Measurements from ENCODE around the gene NIM1K.

Gene NIM1K

DNA sequence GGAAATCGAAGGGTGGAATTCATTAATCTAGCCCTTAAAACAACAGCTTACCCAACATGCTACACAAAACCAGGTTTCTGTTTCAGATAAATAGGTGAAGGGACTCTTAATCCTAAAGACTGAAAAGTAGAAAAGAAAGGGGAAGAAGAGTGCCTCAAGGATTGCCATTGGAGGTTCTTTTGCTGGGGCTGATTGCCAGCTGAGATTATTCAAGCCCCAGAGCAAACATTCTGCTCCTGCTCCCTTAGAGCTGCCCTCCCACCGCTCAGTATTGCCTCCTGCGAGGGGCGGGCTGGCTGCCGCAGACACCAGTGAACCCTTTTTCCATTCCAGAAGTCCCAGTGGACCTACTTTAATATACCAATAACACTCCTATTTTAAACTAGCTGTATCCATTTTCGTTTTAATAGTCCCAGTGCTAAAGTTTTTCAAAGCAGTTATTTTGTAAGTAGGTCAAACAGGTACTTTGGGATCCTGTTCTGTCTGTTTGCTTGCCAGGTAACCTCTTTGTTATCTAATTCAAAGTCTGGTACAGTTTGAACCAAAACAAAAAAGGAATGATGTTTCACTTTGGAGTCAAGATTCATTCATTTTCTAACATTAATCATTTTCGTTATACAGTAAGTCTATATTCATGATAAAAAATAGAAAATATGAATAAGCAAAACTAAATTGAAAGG, 82.5 kb downstream of the NIM1K start:
- DNase-seq (ENCODE audit: low read depth), result no peak

DNA sequence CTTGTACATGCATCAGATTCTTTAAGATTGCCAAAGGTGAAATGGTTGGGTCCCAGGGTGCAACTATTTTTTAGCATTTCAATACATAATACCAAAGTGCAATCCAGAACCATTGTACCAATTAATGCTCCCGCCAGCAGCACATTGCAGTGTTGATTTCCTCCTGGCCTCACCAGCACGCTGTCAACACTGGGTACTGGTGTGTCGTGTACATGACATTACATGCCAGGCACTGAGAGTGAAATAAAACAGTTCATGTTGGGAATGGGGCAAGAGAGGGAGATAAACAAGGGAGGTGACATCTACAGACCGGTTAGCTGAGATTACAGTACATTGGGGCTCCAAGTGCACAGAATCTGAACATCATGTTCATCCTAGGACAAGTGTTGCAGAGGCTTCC, 83.4 kb downstream of the NIM1K start:
- no peak overlapping the region for H3K4me3 ChIP-seq (ENCODE audit: low read depth, low read length)
- no peak for DNase-seq (ENCODE audit: low read depth)
- TF ChIP-seq, protein P1, sequence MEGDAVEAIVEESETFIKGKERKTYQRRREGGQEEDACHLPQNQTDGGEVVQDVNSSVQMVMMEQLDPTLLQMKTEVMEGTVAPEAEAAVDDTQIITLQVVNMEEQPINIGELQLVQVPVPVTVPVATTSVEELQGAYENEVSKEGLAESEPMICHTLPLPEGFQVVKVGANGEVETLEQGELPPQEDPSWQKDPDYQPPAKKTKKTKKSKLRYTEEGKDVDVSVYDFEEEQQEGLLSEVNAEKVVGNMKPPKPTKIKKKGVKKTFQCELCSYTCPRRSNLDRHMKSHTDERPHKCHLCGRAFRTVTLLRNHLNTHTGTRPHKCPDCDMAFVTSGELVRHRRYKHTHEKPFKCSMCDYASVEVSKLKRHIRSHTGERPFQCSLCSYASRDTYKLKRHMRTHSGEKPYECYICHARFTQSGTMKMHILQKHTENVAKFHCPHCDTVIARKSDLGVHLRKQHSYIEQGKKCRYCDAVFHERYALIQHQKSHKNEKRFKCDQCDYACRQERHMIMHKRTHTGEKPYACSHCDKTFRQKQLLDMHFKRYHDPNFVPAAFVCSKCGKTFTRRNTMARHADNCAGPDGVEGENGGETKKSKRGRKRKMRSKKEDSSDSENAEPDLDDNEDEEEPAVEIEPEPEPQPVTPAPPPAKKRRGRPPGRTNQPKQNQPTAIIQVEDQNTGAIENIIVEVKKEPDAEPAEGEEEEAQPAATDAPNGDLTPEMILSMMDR (IDR thresholded peaks at IDR 0.05; ENCODE audit: low read depth, low read length, missing control alignments), result no peak

More for the DNA sequence above, 82.5 kb downstream of the NIM1K start:
- TF ChIP-seq, protein P1 (IDR thresholded peaks at IDR 0.05; ENCODE audit: low read depth, low read length, missing control alignments), result no peak
- no peak overlapping the region for H3K4me3 ChIP-seq (ENCODE audit: low read depth, low read length)

DNA sequence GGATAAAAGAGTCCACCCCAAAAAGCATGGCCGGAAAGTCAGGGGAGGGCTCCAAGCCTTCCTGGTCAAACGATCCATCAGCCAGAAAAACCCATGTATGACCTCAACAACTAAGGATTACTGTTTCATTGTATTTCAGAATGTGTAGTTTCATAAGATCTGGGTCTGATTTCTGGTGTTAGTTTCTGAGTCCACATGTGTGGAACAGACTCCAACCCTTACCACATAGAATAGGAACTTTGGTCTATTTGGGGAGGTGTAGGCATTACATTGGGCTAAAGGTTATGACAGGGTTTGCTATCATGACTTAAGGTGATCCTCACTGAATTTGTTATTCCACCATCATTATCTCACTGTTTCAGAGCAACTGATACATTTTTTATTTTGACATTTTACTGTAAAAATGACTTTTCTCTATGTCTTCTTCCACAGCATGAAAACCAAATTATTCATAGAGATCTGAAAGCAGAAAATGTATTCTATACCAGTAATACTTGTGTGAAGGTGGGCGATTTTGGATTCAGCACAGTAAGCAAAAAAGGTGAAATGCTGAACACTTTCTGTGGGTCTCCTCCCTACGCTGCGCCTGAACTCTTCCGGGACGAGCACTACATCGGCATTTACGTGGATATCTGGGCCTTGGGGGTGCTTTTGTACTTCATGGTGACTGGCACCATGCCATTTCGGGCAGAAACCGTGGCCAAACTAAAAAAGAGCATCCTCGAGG, 87.7 kb downstream of the NIM1K start:
- TF ChIP-seq, protein P1 (IDR thresholded peaks at IDR 0.05; ENCODE audit: low read depth, low read length, missing control alignments), result no peak
- DNase-seq (ENCODE audit: low read depth), result no peak
- H3K4me3 ChIP-seq (ENCODE audit: low read depth, low read length), result no peak overlapping the region

DNA sequence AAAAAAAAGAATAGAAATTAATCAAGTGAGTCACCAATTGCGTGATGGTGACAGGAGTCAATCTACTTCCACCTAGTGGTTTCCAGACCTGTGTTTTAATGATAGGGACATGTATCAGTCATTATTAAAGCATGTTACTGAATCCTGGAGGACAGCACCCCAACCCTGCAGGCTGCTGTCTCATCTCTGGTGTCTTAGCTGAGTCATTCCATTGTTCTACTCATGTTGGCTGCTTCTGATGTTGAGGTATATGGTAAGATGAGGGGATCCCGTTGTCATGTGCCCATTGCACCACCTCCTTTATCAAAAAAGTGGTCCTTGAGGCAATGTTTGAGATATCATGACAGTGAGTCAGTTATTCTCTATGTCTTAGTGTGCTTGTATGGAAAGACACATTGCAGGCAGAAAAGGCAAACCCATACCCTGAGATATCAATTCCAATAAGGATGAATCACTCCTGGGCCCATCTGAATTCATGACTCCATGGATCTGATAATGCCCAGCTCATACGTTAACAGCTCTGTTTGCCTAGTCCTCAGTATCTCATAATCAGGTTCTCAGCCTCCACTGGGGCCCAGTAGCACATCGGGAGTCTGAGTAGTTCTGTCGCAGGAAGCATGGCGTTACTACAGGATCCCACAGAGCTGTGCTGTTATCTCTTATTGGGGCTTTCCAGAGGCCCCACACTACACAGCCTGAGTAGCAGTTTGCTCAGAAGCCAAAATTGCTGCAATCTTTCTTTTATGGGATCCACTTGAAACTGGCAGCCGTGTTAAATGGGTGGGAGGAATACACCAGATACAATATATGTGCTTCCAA, 90.0 kb downstream of the NIM1K start:
- TF ChIP-seq, protein P1 (IDR thresholded peaks at IDR 0.05; ENCODE audit: low read depth, low read length, missing control alignments), result no peak
- no peak for DNase-seq (ENCODE audit: low read depth)
- no peak overlapping the region for H3K4me3 ChIP-seq (ENCODE audit: low read depth, low read length)

DNA sequence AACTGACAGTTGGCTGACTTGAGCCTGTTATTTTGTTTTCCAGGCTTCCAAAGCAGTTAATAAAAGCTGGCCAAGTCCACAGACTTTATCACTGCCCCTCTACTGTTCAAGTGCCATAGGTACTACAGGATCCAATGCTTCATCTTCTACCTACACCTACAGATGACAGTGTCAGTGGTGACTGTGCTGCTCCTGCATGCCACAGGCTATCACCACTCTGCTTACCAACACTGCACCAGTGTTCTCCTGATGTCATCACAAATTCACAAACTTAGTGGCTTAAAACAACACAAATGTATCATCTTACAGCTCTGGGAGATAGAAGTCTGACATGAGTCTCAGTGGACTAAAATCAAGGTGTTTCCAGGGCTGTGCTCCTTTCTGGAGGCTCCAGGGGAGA, 94.6 kb downstream of the NIM1K start:
- DNase-seq (ENCODE audit: low read depth), result no peak
- no peak overlapping the region for H3K4me3 ChIP-seq (ENCODE audit: low read depth, low read length)
- TF ChIP-seq, protein P1 (IDR thresholded peaks at IDR 0.05; ENCODE audit: low read depth, low read length, missing control alignments), result no peak

DNA sequence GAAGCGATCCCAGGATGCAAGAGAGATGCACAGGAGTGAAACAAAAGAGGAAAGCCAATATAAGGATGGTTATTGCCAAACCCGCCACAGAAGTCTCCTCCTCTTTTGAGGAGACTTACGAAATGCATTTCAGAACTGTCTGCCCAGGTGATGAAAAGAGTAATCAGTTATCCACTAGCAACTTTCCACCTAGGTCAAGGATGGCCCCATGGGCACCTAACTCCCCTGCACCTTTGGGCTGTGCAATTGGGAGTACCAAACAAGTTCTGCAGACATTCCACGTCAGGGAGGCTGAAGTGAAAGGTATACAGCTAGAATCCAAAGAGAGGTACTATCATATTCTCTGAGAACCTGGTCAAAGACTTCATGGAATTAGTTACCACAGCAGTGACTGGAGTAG, 95.5 kb downstream of the NIM1K start:
- no peak overlapping the region for H3K4me3 ChIP-seq (ENCODE audit: low read depth, low read length)
- TF ChIP-seq, protein P1 (IDR thresholded peaks at IDR 0.05; ENCODE audit: low read depth, low read length, missing control alignments), result no peak
- DNase-seq (ENCODE audit: low read depth), result no peak
